ENCODE measurements around the gene ERC2.

DNA sequence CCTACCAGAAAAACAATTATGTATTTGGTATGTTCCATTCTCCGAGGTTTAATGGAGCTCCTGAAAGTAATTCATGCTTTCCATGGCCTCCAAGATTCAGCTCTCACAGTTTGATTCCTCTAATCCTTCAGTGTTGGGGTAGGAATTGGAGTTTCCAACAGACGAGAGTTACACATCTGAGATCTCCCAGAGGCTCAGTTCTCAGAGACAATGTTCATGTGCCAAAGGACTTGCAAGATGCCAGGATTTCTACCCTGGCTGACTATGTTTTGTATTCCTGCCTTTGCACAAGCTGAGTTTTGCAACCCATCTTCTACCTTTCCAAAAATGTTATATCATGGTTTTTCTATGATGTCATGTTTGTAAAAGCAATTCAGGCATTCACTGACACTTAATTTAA, 322.9 kb downstream of the ERC2 start:
- TF ChIP-seq CEBPB (IDR thresholded peaks at IDR 0.05): no peak
- no peak for TF ChIP-seq TEAD4 (IDR thresholded peaks at IDR 0.05)
- no peak for TF ChIP-seq TAF1 (IDR thresholded peaks at IDR 0.05; ENCODE audit: low read depth)
- TF ChIP-seq, protein P1, sequence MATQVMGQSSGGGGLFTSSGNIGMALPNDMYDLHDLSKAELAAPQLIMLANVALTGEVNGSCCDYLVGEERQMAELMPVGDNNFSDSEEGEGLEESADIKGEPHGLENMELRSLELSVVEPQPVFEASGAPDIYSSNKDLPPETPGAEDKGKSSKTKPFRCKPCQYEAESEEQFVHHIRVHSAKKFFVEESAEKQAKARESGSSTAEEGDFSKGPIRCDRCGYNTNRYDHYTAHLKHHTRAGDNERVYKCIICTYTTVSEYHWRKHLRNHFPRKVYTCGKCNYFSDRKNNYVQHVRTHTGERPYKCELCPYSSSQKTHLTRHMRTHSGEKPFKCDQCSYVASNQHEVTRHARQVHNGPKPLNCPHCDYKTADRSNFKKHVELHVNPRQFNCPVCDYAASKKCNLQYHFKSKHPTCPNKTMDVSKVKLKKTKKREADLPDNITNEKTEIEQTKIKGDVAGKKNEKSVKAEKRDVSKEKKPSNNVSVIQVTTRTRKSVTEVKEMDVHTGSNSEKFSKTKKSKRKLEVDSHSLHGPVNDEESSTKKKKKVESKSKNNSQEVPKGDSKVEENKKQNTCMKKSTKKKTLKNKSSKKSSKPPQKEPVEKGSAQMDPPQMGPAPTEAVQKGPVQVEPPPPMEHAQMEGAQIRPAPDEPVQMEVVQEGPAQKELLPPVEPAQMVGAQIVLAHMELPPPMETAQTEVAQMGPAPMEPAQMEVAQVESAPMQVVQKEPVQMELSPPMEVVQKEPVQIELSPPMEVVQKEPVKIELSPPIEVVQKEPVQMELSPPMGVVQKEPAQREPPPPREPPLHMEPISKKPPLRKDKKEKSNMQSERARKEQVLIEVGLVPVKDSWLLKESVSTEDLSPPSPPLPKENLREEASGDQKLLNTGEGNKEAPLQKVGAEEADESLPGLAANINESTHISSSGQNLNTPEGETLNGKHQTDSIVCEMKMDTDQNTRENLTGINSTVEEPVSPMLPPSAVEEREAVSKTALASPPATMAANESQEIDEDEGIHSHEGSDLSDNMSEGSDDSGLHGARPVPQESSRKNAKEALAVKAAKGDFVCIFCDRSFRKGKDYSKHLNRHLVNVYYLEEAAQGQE (IDR thresholded peaks at IDR 0.05; ENCODE audit: low read depth): no peak
- no peak for TF ChIP-seq TCF12 (IDR thresholded peaks at IDR 0.05; ENCODE audit: low read depth)
- no peak for TF ChIP-seq ZBTB7A (IDR thresholded peaks at IDR 0.05; ENCODE audit: low read depth)
- TF ChIP-seq, protein P2, sequence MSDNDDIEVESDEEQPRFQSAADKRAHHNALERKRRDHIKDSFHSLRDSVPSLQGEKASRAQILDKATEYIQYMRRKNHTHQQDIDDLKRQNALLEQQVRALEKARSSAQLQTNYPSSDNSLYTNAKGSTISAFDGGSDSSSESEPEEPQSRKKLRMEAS (IDR thresholded peaks at IDR 0.05): no peak
- TF ChIP-seq EP300 (IDR thresholded peaks at IDR 0.05; ENCODE audit: borderline replicate concordance): no peak
- TF ChIP-seq RAD21 (IDR thresholded peaks at IDR 0.05; ENCODE audit: low read depth): no peak
- no peak for TF ChIP-seq YY1 (IDR thresholded peaks at IDR 0.05; ENCODE audit: low read depth)
- no peak for TF ChIP-seq FOXM1 (IDR thresholded peaks at IDR 0.05; ENCODE audit: borderline replicate concordance, low read depth)
- no peak for TF ChIP-seq EGR1 (IDR thresholded peaks at IDR 0.05)
- no peak for TF ChIP-seq NFIC (IDR thresholded peaks at IDR 0.05)
- no peak for TF ChIP-seq CREB1 (IDR thresholded peaks at IDR 0.05; ENCODE audit: low read depth)

Data from Ishikawa (cell line).